Suprapubic skin (tissue), 3 donors: ENCODE measurements around the gene CHST9.

Experiments
- POLR2A ChIP-seq, 2 donors: fragments of 450-650 bp; IDR thresholded peaks; one replicate each; pipeline ENCODE4 v1.6.1; 2017; ENCODE audit warnings: antibody characterized with exemption in 2 of 2, mild to moderate bottlenecking in 2 of 2, moderate library complexity in 2 of 2
- TF ChIP-seq, protein P1 (sequence below), 2 donors: fragments of 200-600 bp in 1 of 2; fragments of 450-650 bp in 1 of 2; sonication (generic) in 1 of 2; IDR thresholded peaks; one replicate each; pipeline ENCODE4 v1.5.1; 2016 to 2019; ENCODE audit warnings: antibody characterized with exemption in 2 of 2, mild to moderate bottlenecking in 1 of 2, moderate library complexity in 1 of 2

DNA sequence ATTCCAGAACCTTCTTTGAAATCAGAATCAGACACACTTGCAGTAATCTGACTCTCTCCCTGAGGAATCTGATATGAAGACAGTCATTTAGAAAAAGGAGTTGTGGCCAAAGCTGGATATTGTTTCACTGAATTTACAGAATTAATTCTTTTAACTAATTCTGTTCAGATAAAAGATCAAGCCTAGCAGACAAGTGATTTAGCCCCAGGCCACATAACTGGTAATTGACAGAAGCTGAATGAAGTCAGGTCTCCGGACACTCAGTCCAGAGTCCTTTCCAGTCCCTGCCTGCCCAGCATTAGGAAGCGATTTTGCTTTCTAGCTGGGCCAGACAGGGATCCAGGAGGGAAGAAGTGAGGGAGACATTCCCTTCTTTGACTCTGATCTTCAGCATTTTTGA, 208.9 kb downstream of the CHST9 start:
- TF ChIP-seq, protein P1, sequence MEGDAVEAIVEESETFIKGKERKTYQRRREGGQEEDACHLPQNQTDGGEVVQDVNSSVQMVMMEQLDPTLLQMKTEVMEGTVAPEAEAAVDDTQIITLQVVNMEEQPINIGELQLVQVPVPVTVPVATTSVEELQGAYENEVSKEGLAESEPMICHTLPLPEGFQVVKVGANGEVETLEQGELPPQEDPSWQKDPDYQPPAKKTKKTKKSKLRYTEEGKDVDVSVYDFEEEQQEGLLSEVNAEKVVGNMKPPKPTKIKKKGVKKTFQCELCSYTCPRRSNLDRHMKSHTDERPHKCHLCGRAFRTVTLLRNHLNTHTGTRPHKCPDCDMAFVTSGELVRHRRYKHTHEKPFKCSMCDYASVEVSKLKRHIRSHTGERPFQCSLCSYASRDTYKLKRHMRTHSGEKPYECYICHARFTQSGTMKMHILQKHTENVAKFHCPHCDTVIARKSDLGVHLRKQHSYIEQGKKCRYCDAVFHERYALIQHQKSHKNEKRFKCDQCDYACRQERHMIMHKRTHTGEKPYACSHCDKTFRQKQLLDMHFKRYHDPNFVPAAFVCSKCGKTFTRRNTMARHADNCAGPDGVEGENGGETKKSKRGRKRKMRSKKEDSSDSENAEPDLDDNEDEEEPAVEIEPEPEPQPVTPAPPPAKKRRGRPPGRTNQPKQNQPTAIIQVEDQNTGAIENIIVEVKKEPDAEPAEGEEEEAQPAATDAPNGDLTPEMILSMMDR (IDR thresholded peaks at IDR 0.05): no peak
- TF ChIP-seq POLR2A (IDR thresholded peaks at IDR 0.05): no peak
